HG02938 (cell line): ENCODE data around the gene ZNF234.
"Not testable (repeated sequence)": the region's sequence is repeated elsewhere in the genome, so short reads cannot be mapped to it uniquely, and the experiment has no call there.

Experiments
- ATAC-seq: cut with Tn5 transposase; IDR thresholded peaks from one replicate; pipeline ENCODE4 v1.9.1; 2021; ENCODE audit warnings: mild to moderate bottlenecking, moderate library complexity; ENCODE audit not compliant: unreplicated experiment

The ZNF234 gene

GRCh38 chr19:44141191-44142058 is at the start of gene ZNF234:
Gene ZNF234 (plus strand): TSS chr19:44141554. CDS start chr19:44144633, 3,079 bp downstream.
- ATAC-seq, result peak; percentile 79

- no peak for ATAC-seq
Observed at GRCh38 chr19:44092108-44092507, 49.2 kb upstream of the ZNF234 start.

- ATAC-seq, result peak; percentile 81
Observed at GRCh38 chr19:44093931-44094765, 47.2 kb upstream of the ZNF234 start, which contains the start of gene ZNF224. Gene ZNF224 (plus strand): TSS chr19:44094361. CDS start chr19:44097874, 3,513 bp downstream.

GRCh38 chr19:44107751-44108150 is 33.6 kb upstream of the ZNF234 start:
- no peak for ATAC-seq

GRCh38 chr19:44109458-44109857 is 31.9 kb upstream of the ZNF234 start:
- ATAC-seq, result no peak

GRCh38 chr19:44111910-44112463 is 29.4 kb upstream of the ZNF234 start:
- no peak for ATAC-seq

- ATAC-seq, result peak; percentile 5
Observed at GRCh38 chr19:44112802-44113137, 28.6 kb upstream of the ZNF234 start.

- peak; percentile 93 for ATAC-seq
Observed at GRCh38 chr19:44113138-44113783, 28.1 kb upstream of the ZNF234 start, which contains the start of gene ZNF225. Gene ZNF225 (plus strand): TSS chr19:44113399. CDS start chr19:44115828, 2,429 bp downstream.

GRCh38 chr19:44113784-44114390 is 27.5 kb upstream of the ZNF234 start:
- ATAC-seq, result peak; percentile 10

- not testable (repeated sequence) for ATAC-seq
Observed at GRCh38 chr19:44121162-44121561, 20.2 kb upstream of the ZNF234 start.

GRCh38 chr19:44131955-44132354 is 9.4 kb upstream of the ZNF234 start:
- ATAC-seq, result no peak

GRCh38 chr19:44142059-44142433 is 692 bp downstream of the ZNF234 start:
- ATAC-seq, result no peak

- no peak for ATAC-seq
Observed at GRCh38 chr19:44149776-44150175, 8.4 kb downstream of the ZNF234 start.

- ATAC-seq, result no peak
Observed at GRCh38 chr19:44151491-44151890, 10.1 kb downstream of the ZNF234 start.

GRCh38 chr19:44156475-44156874 is 15.1 kb downstream of the ZNF234 start:
- no peak for ATAC-seq

GRCh38 chr19:44163789-44164188 is 22.4 kb downstream of the ZNF234 start:
- ATAC-seq, result no peak

GRCh38 chr19:44164327-44164672 is 22.9 kb downstream of the ZNF234 start:
- no peak for ATAC-seq

- ATAC-seq, result peak; percentile 80
Observed at GRCh38 chr19:44164673-44165512, 23.5 kb downstream of the ZNF234 start, which contains the start of gene ZNF226. Gene ZNF226 (plus strand): TSS chr19:44165100. CDS start chr19:44170081, 4,981 bp downstream.

GRCh38 chr19:44170660-44171059 is 29.3 kb downstream of the ZNF234 start:
- not testable (repeated sequence) for ATAC-seq
